Measurements from ENCODE around the gene EFCAB12.
"Not testable (repeated sequence)": the region's sequence is repeated elsewhere in the genome, so short reads cannot be mapped to it uniquely, and the experiment has no call there.

Gene EFCAB12

GRCh38 chr3:129391583-129391982 lies 36.9 kb downstream of the EFCAB12 start:
- DNase-seq = not testable (repeated sequence)

DNA sequence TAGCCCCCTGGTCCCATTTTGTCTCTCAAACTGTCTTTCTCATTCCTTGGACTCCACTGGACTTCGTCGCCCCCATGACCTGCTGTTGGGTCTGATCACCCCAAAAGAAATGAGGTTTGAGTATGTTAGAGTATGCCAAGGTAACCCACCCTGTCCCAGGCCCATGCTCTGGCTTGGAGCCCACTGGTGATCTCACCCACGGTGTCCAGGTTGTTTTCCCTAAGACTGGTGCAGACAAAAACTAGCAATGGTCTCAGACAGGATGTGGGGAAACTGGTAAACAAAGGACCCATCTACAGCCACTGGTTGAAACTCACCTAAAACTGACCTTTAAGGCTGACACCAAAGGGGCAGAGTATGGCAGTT lies 38.9 kb downstream of the EFCAB12 start:
- no peak for DNase-seq

DNA sequence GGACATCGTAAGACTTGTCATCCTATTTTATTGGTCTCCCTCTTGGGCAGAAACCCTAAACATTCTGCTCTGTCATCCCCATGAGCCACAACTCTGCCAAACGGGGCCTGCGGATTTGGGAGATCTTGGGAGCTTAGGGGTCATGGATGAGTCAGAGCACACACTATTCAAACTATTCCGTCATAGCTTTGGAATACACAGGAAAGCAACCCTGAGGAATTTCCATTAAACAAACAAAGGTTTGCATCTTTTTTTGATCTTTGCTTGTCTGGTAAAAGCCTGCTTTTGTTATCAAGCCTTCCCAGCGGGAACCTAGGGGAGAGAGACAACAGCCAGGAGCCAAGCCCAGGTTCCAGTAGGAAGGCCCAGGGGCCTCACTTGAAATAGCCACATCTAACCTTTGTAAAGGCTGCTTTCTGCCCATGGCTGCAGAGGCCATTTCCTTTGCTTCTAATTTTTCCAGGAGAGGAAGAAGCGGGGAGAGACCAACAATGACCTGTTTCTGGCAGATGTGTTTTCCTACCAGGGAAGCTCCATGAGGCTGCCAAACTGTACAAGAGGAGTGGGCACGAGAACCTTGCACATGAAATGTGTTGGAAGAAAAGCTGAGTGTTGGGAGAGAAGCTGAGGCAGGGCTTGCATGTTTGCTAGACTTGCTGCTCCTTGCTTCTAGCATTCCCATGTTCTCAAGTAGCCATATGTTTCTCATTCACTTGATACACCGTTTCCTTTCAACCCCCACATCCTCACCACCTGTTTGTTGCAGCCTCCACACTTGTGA lies 39.5 kb downstream of the EFCAB12 start:
- not testable (repeated sequence) for DNase-seq

DNA sequence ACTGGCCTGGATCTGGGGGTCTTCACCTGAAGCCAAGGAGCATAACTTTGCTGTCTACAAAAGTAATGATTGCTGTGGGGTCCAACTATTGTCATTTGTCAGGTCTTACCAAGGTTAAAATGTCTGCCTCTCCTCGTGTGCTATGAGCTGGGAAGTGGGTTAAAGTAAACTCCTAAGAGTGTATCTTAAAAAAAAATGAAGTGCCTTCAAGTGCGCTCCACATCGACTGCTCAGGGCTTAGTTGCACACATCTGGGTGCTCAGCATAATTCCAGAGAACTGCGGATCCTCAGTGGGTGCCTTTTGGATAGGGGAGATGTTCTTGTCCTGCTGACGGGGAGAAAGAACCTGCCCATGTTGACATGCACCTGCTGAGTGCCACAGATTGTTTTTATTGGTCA lies 40.9 kb downstream of the EFCAB12 start:
- DNase-seq = no peak

- no peak for DNase-seq
Measured at GRCh38 chr3:129386984-129387383, 41.5 kb downstream of the EFCAB12 start.

DNA sequence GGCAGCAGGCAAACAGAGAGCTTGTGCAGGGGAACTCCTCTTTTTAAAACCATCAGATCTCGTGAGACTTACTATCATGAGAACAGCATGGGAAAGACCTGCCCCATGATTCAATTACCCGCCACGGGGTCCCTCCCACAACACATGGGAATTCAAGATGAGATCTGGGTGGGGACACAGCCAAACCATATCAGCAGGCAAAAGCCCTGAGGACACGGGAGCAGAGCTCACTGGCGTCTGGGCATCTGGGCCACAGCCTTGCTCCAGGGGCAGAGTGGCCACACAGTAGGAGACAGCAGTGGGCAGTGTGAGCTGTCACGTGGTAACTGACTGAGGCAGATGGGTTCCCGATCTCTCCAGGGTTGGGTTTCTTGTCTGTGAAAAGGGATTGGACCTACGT lies 42.9 kb downstream of the EFCAB12 start:
- not testable (repeated sequence) for DNase-seq

DNA sequence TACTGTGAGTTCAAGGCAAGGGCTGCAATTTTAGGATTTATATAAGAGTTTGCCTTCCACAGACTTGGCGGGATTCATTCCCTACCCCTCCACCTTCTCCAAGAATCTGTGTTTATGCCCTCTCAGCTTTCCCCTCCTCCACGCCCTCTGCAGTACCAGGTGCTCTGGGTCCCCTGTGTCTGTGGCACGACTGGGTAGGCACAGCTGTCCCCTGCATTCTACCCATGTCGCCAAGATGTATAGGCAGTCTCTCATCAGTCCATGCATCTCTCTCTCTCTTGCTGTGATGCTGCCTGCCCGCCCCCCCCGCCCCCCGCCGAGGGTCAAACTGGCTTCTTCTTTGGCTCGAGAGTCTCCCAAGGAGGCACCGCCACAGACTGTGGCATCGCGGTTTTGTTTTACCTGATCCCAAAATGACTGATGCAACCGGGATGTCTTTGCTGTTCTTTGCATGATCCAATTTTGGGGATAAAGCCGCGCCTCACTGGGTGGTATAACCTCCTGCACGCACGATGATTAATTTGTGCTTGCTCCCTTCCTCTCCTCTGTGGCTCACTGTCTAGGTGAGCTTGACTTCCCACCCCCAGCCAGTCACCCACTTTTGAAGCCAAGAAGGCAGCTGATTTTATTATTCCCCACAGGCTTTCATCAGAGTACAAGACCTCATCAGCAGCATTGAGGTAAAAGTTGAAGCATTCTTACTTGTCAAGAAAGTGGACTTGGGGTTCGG lies 43.7 kb downstream of the EFCAB12 start:
- no peak for DNase-seq

DNA sequence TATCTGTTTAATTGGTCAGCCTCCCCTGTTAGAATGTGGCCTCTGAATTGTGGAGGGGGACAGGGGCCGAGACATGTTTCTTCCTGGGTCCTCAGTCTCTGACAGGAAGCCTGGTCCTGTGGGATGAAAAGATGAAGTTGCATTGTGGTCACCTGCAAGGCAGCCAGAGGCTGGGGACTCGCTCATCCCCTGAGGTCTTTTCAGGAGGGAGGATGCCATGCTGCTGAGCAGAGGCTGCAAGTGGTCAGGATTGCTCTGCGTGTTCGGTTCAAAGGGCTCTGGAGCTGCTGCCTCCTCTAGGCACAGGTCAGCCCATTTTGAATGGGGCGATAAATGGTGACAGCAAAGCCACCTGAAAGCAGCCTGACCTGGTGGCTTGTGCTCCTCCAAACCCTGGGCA lies 44.3 kb downstream of the EFCAB12 start:
- DNase-seq = not testable (repeated sequence)

DNA sequence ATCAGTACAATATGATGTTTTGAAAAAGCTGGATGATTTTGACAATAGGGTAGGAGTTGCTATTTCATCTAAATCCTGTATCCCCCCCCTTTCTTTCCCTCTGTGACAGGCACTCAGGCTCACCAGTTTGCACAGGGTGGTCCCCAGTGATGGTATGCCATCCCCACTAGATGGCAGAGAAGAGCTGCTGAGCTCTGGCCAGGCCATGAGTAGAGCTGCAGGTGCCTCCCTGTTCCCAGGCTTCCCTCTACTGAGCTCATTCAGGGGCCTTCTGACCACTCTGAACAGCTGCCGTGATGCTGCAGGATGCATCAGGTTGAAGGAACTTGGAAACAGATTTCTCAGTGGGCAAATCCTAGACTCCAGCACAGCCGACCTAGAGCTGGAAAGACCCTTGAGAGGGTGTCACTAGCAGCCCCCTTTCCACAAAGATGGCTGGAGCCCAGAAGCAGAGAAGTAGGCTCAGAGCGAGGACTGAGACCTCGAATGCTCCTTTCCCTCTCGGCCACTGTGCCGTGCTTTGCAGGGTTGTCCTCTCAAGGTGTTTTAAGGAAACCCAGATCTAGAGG lies 45.1 kb downstream of the EFCAB12 start:
- DNase-seq = peak; percentile 32

DNA sequence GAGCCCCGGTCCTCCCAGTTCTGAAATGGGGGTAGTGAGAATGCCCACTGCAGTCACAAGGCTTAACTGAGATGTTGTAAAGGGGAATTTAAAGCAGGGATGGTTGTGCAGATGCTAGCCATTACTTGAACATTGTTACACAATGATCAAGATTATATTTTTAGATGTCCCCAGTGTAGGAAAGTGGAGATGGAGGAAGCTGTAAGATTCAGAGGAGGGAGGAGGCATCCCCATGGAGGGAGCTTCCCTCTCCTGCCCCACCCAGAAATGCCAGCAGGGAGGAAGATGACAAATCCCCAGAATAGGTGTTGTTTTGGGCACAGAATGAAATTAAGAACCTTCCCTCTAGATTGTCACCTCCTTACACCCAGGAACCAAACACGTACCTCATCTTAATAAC lies 46.1 kb downstream of the EFCAB12 start:
- no peak for DNase-seq

DNA sequence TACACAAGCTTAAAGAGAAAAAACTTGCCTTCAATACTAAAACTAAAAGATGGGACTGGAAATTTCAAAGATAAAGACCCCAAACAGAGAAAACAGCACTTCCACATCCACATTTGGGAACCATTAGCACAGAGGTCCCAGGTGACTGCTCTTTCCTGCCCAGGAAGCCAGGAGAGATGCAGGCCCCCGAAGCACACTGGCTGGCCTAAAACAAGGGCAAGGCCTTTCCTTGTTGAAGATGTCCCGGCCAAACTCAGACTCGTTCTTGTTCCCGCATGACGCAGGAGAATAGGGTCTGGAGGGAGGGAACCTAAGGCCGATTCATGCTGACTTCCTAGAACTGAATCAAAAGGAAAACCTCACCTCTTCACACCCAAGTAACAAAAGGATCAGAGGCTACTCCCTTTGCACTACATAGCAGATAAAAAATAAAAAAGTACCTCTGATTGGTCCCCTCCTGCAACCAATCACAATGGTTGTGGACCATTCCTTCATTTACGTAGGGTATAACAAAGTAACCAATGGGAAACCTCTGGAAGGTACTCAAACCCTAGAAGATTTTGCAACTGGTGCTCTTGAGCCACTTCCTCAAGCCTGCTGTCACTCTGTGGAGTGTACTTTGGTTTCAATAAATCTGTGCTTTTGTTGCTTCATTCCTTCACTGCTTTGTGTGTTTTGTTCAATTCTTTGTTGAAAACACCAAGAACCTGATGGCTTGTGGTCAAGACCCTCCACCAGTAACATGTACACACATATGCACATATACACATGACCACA lies 48.7 kb downstream of the EFCAB12 start:
- DNase-seq = no peak

GRCh38 chr3:129378949-129379348 lies 49.5 kb downstream of the EFCAB12 start:
- no peak for DNase-seq

- DNase-seq = no peak
Measured at GRCh38 chr3:129377615-129378014, 50.8 kb downstream of the EFCAB12 start.

GRCh38 chr3:129375099-129375498 lies 53.3 kb downstream of the EFCAB12 start:
- DNase-seq = no peak

GRCh38 chr3:129371041-129371826 lies 57.2 kb downstream of the EFCAB12 start:
- no peak for DNase-seq

- no peak for DNase-seq
Measured at GRCh38 chr3:129370248-129370964, 58.0 kb downstream of the EFCAB12 start.

DNA sequence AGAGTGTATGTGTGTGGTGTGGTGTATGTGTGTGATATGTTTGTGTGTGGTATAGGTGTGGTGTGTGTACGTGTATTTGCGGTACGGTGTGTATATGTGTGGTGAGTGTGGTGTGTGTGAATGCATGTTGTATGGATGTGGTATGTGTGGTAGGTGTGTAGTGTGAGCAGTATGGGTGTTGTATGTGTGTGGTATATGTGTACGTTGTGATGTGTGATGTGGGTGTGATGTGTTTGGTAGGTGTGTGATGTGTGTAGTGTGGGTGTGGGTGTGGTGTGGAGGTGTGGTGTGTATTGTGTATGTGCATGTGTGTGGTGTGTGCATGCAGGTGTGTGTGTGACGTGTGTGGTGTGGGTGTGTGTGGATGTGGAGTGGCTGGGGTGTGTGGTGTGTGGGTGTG lies 58.7 kb downstream of the EFCAB12 start:
- no peak for DNase-seq

- DNase-seq = no peak
Measured at GRCh38 chr3:129367821-129368220, 60.6 kb downstream of the EFCAB12 start.

DNA sequence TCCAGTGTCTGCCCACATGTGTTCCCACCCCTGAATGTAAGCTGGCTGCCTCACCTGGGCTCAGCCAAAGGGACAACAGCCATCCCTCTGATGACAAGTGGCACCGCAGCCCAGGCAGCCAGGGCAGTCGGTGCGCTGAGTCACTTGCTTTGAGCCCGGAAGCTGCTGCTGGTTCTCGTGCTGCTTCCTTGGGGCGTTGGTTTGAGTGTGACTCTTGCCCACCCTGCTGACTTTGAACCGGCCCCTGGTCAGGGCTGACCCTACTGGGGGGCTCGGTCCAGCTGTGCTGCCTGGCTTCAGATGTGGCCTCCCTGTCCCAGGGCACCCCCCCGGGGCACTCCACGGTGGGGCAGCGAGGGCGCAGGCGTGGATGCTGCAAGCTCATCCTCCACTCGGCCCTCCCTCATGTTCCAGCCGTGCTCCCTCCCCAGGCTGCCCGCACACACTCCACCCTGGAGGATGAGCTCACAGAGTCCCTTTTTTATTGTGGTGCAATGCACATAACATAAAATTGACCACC lies 62.1 kb downstream of the EFCAB12 start:
- DNase-seq = no peak

GRCh38 chr3:129365296-129366136 lies 62.9 kb downstream of the EFCAB12 start:
- no peak for DNase-seq

- not testable (repeated sequence) for DNase-seq
Measured at GRCh38 chr3:129364811-129365210, 63.6 kb downstream of the EFCAB12 start.

All from CD4-positive, alpha-beta T cell treated with Interferon gamma for 1 hour (primary cell).